GM23338 (cell line): ENCODE measurements around the gene FKBP10. TPM values are rescaled to one million over a fixed set of nuclear protein-coding genes. Genes with fewer than 3 reads are reported as not detected.

Source experiments
- ATAC-seq: fragments of 200-7000 bp; cut with Tn5 transposase; 3 replicates; pipeline ENCODE4 v1.9.1; 2020
- DNase-seq: peaks from one replicate; pipeline ENCODE4 v3.0.0-alpha.2; 2015; ENCODE audit warnings: low spot score
- H2AFZ ChIP-seq: fragments of 200-600 bp; sonication (generic); 2 replicates; pipeline ENCODE4 v1.8.0; 2016; ENCODE audit warnings: antibody characterized with exemption, mild to moderate bottlenecking, moderate library complexity
- H3F3A ChIP-seq: fragments of 200-600 bp; sonication (generic); replicated peaks from 2 replicates; pipeline ENCODE4 v1.8.0; 2017; ENCODE audit warnings: antibody characterized with exemption, mixed run types, low read depth
- H3K27ac ChIP-seq: fragments of 200-600 bp; sonication (generic); 2 replicates; pipeline ENCODE4 v1.6.1; 2016; ENCODE audit warnings: low read depth
- H3K27me3 ChIP-seq: fragments of 200-600 bp; sonication (generic); 2 replicates; pipeline ENCODE4 v1.8.0; 2016; ENCODE audit warnings: mild to moderate bottlenecking, mixed run types, moderate library complexity; ENCODE audit not compliant: insufficient read depth
- H3K36me3 ChIP-seq: fragments of 200-600 bp; sonication (generic); 2 replicates; pipeline ENCODE4 v1.8.0; 2016; ENCODE audit warnings: mild to moderate bottlenecking; ENCODE audit not compliant: insufficient read depth
- H3K4me1 ChIP-seq: fragments of 200-600 bp; sonication (generic); 2 replicates; pipeline ENCODE4 v1.8.0; 2016; ENCODE audit warnings: mild to moderate bottlenecking, moderate library complexity; ENCODE audit not compliant: insufficient read depth
- H3K4me2 ChIP-seq: fragments of 200-600 bp; sonication (generic); 2 replicates; pipeline ENCODE4 v1.7.1; 2017; ENCODE audit warnings: mixed run types
- H3K4me3 ChIP-seq: fragments of 200-600 bp; sonication (generic); 2 replicates; pipeline ENCODE4 v1.6.1; 2016; ENCODE audit warnings: mixed run types
- H3K79me2 ChIP-seq: fragments of 200-600 bp; sonication (generic); replicated peaks from 2 replicates; pipeline ENCODE4 v1.8.0; 2017; ENCODE audit warnings: mild to moderate bottlenecking; ENCODE audit not compliant: insufficient read depth
- H3K9me2 ChIP-seq: fragments of 200-600 bp; sonication (generic); 2 replicates; pipeline ENCODE4 v1.8.0; 2017; ENCODE audit not compliant: insufficient read depth
- H4K20me1 ChIP-seq: fragments of 200-600 bp; sonication (generic); replicated peaks from 2 replicates; pipeline ENCODE4 v1.8.0; 2017; ENCODE audit warnings: mild to moderate bottlenecking; ENCODE audit not compliant: insufficient read depth
- H3K27ac Mint-ChIP-seq: 2 replicates; pipeline ENCODE4 v1.8.0; 2020; ENCODE audit warnings: inconsistent platforms, mild to moderate bottlenecking, moderate library complexity, mixed read lengths
- H3K27me3 Mint-ChIP-seq: 3 replicates; pipeline ENCODE4 v1.8.0; 2022; ENCODE audit warnings: low read depth, mild to moderate bottlenecking, moderate library complexity, mixed read lengths, inconsistent platforms; ENCODE audit not compliant: insufficient read depth, poor library complexity
- H3K36me3 Mint-ChIP-seq: 3 replicates; pipeline ENCODE4 v1.8.0; 2021; ENCODE audit warnings: low read depth, mild to moderate bottlenecking, inconsistent platforms, moderate library complexity, mixed read lengths
- H3K4me1 Mint-ChIP-seq: 3 replicates; pipeline ENCODE4 v1.8.0; 2020; ENCODE audit warnings: mild to moderate bottlenecking, inconsistent platforms, mixed read lengths
- H3K4me3 Mint-ChIP-seq: 3 replicates; pipeline ENCODE4 v1.8.0; 2021; ENCODE audit warnings: moderate library complexity, mild to moderate bottlenecking, inconsistent platforms, mixed read lengths
- H3K9me3 Mint-ChIP-seq: 3 replicates; pipeline ENCODE4 v1.8.0; 2020; ENCODE audit warnings: moderate library complexity, mild to moderate bottlenecking, inconsistent platforms, mixed read lengths
- CREB1 ChIP-seq: fragments of 250-450 bp; sonication (Bioruptor Pico); IDR thresholded peaks from 2 replicates; pipeline ENCODE4 v1.5.0; 2020; ENCODE audit warnings: low read depth, mild to moderate bottlenecking, moderate library complexity
- ETS1 ChIP-seq: IDR thresholded peaks from 2 replicates; pipeline ENCODE4 v1.6.1; 2016; ENCODE audit warnings: antibody characterized with exemption
- EZH2 ChIP-seq: fragments of 200-600 bp; sonication (generic); IDR thresholded peaks from one replicate; pipeline ENCODE4 v1.8.0; 2017; ENCODE audit warnings: antibody characterized with exemption, mild to moderate bottlenecking, low read depth; ENCODE audit not compliant: unreplicated experiment
- EZH2phosphoT487 ChIP-seq: fragments of 200-600 bp; sonication (generic); IDR thresholded peaks from one replicate; pipeline ENCODE4 v1.8.1; 2018; ENCODE audit warnings: antibody characterized with exemption; ENCODE audit not compliant: unreplicated experiment
- JUNB ChIP-seq: IDR thresholded peaks from one replicate; pipeline ENCODE4 v1.6.1; 2016; ENCODE audit warnings: antibody characterized with exemption; ENCODE audit not compliant: unreplicated experiment
- NANOG ChIP-seq: IDR thresholded peaks from 2 replicates; pipeline ENCODE4 v1.6.1; 2016; ENCODE audit warnings: antibody characterized with exemption, borderline replicate concordance
- POLR2AphosphoS5 ChIP-seq: IDR thresholded peaks from 2 replicates; pipeline ENCODE4 v1.6.1; 2016; ENCODE audit warnings: antibody characterized with exemption, low read depth
- REST ChIP-seq: IDR thresholded peaks from one replicate; pipeline ENCODE4 v1.6.1; 2018; ENCODE audit warnings: antibody characterized with exemption; ENCODE audit not compliant: unreplicated experiment
- STAT1 ChIP-seq: IDR thresholded peaks from one replicate; pipeline ENCODE4 v1.6.1; 2016; ENCODE audit warnings: antibody characterized with exemption; ENCODE audit not compliant: unreplicated experiment
- ZNF114 ChIP-seq: fragments of 250-450 bp; sonication (Bioruptor Pico); IDR thresholded peaks from 2 replicates; pipeline ENCODE4 v1.5.0; 2020; ENCODE audit warnings: mild to moderate bottlenecking, moderate library complexity
- ZNF331 ChIP-seq: fragments of 250-450 bp; sonication (Bioruptor Pico); IDR thresholded peaks from 2 replicates; pipeline ENCODE4 v1.5.0; 2020; ENCODE audit warnings: low read depth, mild to moderate bottlenecking, moderate library complexity
- polyA plus RNA-seq: library from polyadenylated mRNA; unstranded; fragments of >200 nt; fragmentation: Nextera tagmentation; extraction: Ambion mirVana; gene quantifications from 2 replicates; pipeline ENCODE4 v1.2.1, GENCODE V29; 2016
- total RNA-seq: library from RNA; depleted of rRNA; stranded (reverse); fragments of >200 nt; shearing (Covaris generic); gene quantifications from 2 replicates; pipeline ENCODE4 v1.2.3, GENCODE V29; 2014
- TF ChIP-seq, protein P1 (sequence below), 2 experiments: fragments of 200-600 bp in 1 of 2; sonication (generic) in 1 of 2; conservative IDR thresholded peaks; 2 replicates each; pipeline versions ENCODE4 v1.5.1 to v1.6.1; 2016 to 2017; ENCODE audit warnings: antibody characterized with exemption in 2 of 2, low read depth in 2 of 2, mild to moderate bottlenecking in 2 of 2, moderate library complexity in 1 of 2
- TF ChIP-seq, protein P2 (sequence below): fragments of 250-450 bp; sonication (Bioruptor Pico); IDR thresholded peaks from 2 replicates; pipeline ENCODE4 v1.5.0; 2020; ENCODE audit warnings: mild to moderate bottlenecking, moderate library complexity

Gene FKBP10
- total and polyA plus RNA-seq, 2 experiments from 2014 or later, result 26.2 to 151 TPM

GRCh38 chr17:41811549-41812380 lies 1.0 kb upstream of the FKBP10 start, which contains the start of gene P3H4:
P3H4 (minus strand) TSS chr17:41811949; CDS start chr17:41811915, 34 bp downstream.
- H3K9me3 Mint-ChIP-seq, result peaks cover 9% of the 10 kb centered on the region; the same call in 2 of the 3 replicates
- Histone ChIP-seq H3K4me2 (peak within 1 kb of the TSS; percentile 98), H2AFZ (peak within 1 kb of the TSS; percentile 98), H3K9me2 (no peaks in the 10 kb centered on the region), H3K27me3 (peaks cover 9% of the 10 kb centered on the region), H3F3A (peaks cover 12% of the 10 kb centered on the region), H3K4me1 (peaks cover 28% of the 10 kb centered on the region), H3K79me2 (peaks cover 46% of the 10 kb centered on the region), H4K20me1 (no peaks in the 10 kb centered on the region), H3K27ac (peak within 1 kb of the TSS; percentile 67), H3K4me3 (peak within 1 kb of the TSS; percentile 98), H3K36me3 (no peaks in the 10 kb centered on the region)
- peak; percentile 84 for DNase-seq
- peak; percentile 67 for ATAC-seq
- peak within 1 kb of the TSS; percentile 93 for H3K4me3 Mint-ChIP-seq
- H3K4me1 Mint-ChIP-seq, result peaks cover 19% of the 10 kb centered on the region
- peaks cover 24% of the 10 kb centered on the region for H3K36me3 Mint-ChIP-seq
- H3K27ac Mint-ChIP-seq, result peak within 1 kb of the TSS; percentile 90
- TF ChIP-seq, protein P1, sequence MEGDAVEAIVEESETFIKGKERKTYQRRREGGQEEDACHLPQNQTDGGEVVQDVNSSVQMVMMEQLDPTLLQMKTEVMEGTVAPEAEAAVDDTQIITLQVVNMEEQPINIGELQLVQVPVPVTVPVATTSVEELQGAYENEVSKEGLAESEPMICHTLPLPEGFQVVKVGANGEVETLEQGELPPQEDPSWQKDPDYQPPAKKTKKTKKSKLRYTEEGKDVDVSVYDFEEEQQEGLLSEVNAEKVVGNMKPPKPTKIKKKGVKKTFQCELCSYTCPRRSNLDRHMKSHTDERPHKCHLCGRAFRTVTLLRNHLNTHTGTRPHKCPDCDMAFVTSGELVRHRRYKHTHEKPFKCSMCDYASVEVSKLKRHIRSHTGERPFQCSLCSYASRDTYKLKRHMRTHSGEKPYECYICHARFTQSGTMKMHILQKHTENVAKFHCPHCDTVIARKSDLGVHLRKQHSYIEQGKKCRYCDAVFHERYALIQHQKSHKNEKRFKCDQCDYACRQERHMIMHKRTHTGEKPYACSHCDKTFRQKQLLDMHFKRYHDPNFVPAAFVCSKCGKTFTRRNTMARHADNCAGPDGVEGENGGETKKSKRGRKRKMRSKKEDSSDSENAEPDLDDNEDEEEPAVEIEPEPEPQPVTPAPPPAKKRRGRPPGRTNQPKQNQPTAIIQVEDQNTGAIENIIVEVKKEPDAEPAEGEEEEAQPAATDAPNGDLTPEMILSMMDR (conservative IDR thresholded peaks at IDR 0.05; ENCODE audit: low read depth in 2 of 2), result peak; percentile 33 to 64; a peak in 3 of 4 replicates
- TF ChIP-seq STAT1, result no peak
- no peak for TF ChIP-seq ETS1
- no peak for TF ChIP-seq EZH2
- TF ChIP-seq REST, result peak; percentile 23
- 0 out of 2 replicates have a peak, but pooled peaks have one; percentile 3 for TF ChIP-seq CREB1 (CRISPR knock-in tag)
- TF ChIP-seq JUNB, result no peak
- no peak for TF ChIP-seq EZH2phosphoT487
- TF ChIP-seq, protein P2, sequence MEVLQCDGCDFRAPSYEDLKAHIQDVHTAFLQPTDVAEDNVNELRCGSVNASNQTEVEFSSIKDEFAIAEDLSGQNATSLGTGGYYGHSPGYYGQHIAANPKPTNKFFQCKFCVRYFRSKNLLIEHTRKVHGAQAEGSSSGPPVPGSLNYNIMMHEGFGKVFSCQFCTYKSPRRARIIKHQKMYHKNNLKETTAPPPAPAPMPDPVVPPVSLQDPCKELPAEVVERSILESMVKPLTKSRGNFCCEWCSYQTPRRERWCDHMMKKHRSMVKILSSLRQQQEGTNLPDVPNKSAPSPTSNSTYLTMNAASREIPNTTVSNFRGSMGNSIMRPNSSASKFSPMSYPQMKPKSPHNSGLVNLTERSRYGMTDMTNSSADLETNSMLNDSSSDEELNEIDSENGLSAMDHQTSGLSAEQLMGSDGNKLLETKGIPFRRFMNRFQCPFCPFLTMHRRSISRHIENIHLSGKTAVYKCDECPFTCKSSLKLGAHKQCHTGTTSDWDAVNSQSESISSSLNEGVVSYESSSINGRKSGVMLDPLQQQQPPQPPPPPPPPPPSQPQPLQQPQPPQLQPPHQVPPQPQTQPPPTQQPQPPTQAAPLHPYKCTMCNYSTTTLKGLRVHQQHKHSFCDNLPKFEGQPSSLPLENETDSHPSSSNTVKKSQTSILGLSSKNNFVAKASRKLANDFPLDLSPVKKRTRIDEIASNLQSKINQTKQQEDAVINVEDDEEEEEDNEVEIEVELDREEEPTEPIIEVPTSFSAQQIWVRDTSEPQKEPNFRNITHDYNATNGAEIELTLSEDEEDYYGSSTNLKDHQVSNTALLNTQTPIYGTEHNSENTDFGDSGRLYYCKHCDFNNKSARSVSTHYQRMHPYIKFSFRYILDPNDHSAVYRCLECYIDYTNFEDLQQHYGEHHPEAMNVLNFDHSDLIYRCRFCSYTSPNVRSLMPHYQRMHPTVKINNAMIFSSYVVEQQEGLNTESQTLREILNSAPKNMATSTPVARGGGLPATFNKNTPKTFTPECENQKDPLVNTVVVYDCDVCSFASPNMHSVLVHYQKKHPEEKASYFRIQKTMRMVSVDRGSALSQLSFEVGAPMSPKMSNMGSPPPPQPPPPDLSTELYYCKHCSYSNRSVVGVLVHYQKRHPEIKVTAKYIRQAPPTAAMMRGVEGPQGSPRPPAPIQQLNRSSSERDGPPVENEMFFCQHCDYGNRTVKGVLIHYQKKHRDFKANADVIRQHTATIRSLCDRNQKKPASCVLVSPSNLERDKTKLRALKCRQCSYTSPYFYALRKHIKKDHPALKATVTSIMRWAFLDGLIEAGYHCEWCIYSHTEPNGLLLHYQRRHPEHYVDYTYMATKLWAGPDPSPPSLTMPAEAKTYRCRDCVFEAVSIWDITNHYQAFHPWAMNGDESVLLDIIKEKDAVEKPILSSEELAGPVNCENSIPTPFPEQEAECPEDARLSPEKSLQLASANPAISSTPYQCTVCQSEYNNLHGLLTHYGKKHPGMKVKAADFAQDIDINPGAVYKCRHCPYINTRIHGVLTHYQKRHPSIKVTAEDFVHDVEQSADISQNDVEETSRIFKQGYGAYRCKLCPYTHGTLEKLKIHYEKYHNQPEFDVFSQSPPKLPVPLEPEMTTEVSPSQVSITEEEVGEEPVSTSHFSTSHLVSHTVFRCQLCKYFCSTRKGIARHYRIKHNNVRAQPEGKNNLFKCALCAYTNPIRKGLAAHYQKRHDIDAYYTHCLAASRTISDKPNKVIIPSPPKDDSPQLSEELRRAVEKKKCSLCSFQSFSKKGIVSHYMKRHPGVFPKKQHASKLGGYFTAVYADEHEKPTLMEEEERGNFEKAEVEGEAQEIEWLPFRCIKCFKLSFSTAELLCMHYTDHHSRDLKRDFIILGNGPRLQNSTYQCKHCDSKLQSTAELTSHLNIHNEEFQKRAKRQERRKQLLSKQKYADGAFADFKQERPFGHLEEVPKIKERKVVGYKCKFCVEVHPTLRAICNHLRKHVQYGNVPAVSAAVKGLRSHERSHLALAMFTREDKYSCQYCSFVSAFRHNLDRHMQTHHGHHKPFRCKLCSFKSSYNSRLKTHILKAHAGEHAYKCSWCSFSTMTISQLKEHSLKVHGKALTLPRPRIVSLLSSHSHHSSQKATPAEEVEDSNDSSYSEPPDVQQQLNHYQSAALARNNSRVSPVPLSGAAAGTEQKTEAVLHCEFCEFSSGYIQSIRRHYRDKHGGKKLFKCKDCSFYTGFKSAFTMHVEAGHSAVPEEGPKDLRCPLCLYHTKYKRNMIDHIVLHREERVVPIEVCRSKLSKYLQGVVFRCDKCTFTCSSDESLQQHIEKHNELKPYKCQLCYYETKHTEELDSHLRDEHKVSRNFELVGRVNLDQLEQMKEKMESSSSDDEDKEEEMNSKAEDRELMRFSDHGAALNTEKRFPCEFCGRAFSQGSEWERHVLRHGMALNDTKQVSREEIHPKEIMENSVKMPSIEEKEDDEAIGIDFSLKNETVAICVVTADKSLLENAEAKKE (CRISPR knock-in tag), result no peak
- no peak for TF ChIP-seq ZNF331 (CRISPR knock-in tag)
- no peak; the same call in 1 of the 2 replicates for TF ChIP-seq POLR2AphosphoS5
- TF ChIP-seq ZNF114 (CRISPR knock-in tag), result no peak
- TF ChIP-seq NANOG, result no peak
- peaks cover 22% of the 10 kb centered on the region for H3K27me3 Mint-ChIP-seq
